Measurements from ENCODE around the gene TTI1.
A peak's percentile ranks its signal among the peaks of the same experiment; 100 is the strongest.
"Not testable (repeated sequence)": the region's sequence is repeated elsewhere in the genome, so short reads cannot be mapped to it uniquely, and the experiment has no call there.

TTI1 gene

GRCh38 chr20:38054647-38055046 lies 21.4 kb upstream of the TTI1 start:
- no peak for DNase-seq

GRCh38 chr20:38052870-38053269 lies 19.6 kb upstream of the TTI1 start:
- no peak for DNase-seq

- no peak for DNase-seq
Measured at GRCh38 chr20:38050686-38051085, 17.4 kb upstream of the TTI1 start.

GRCh38 chr20:38049800-38050199 lies 16.5 kb upstream of the TTI1 start:
- DNase-seq = peak; percentile 76

- DNase-seq = peak; percentile 18
Measured at GRCh38 chr20:38046572-38046971, 13.3 kb upstream of the TTI1 start.

- no peak for DNase-seq
Measured at GRCh38 chr20:38044685-38045084, 11.4 kb upstream of the TTI1 start.

GRCh38 chr20:38043512-38044300 lies 10.4 kb upstream of the TTI1 start:
- DNase-seq = peak; percentile 79

- DNase-seq = no peak
Measured at GRCh38 chr20:38040276-38040675, 7.0 kb upstream of the TTI1 start.

- DNase-seq = no peak
Measured at GRCh38 chr20:38036366-38036765, 3.1 kb upstream of the TTI1 start.

- no peak for DNase-seq
Measured at GRCh38 chr20:38034961-38035360, 1.7 kb upstream of the TTI1 start.

- DNase-seq = no peak
Measured at GRCh38 chr20:38034108-38034649, 923 bp upstream of the TTI1 start.

- DNase-seq = no peak
Measured at GRCh38 chr20:38032585-38033329, 499 bp downstream of the TTI1 start.

GRCh38 chr20:38031957-38032356 lies 1.3 kb downstream of the TTI1 start:
- DNase-seq = no peak

GRCh38 chr20:38029453-38029852 lies 3.8 kb downstream of the TTI1 start:
- no peak for DNase-seq

- DNase-seq = no peak
Measured at GRCh38 chr20:38024496-38024895, 8.8 kb downstream of the TTI1 start.

GRCh38 chr20:38023181-38024001 lies 9.9 kb downstream of the TTI1 start:
- DNase-seq = peak; percentile 74

GRCh38 chr20:38021087-38021772 lies 12.0 kb downstream of the TTI1 start:
- no peak for DNase-seq

GRCh38 chr20:38018385-38018784 lies 14.9 kb downstream of the TTI1 start:
- no peak for DNase-seq

- DNase-seq = no peak
Measured at GRCh38 chr20:38017959-38018358, 15.3 kb downstream of the TTI1 start.

- DNase-seq = no peak
Measured at GRCh38 chr20:38013887-38014286, 19.4 kb downstream of the TTI1 start.

GRCh38 chr20:38012332-38012731 lies 20.9 kb downstream of the TTI1 start:
- no peak for DNase-seq

GRCh38 chr20:38011696-38012095 lies 21.6 kb downstream of the TTI1 start:
- DNase-seq = no peak

- DNase-seq = not testable (repeated sequence)
Measured at GRCh38 chr20:38009416-38009815, 23.8 kb downstream of the TTI1 start.
